Vagina (tissue), 2 donors: ENCODE data around the gene CCDC182.

Experiments
- CTCF ChIP-seq, 3 experiments: fragments of 450-650 bp in 2 of 3; fragments of 200-600 bp in 1 of 3; sonication (generic) in 1 of 3; IDR thresholded peaks; one replicate each; pipeline ENCODE4 v1.5.1; 2017 to 2019; ENCODE audit warnings: antibody characterized with exemption in 3 of 3, mild to moderate bottlenecking in 2 of 3, moderate library complexity in 2 of 3
- POLR2A ChIP-seq, 2 donors: fragments of 450-650 bp; IDR thresholded peaks; one replicate each; pipeline ENCODE4 v1.6.1; 2017; ENCODE audit warnings: antibody characterized with exemption in 2 of 2, mild to moderate bottlenecking in 2 of 2, moderate library complexity in 2 of 2
- POLR2AphosphoS5 ChIP-seq, 2 donors: sonication (generic); formaldehyde crosslinking; IDR thresholded peaks; one replicate each; pipeline ENCODE4 v1.9.0; 2017; ENCODE audit warnings: antibody characterized with exemption in 2 of 2, mild to moderate bottlenecking in 2 of 2, low read depth in 1 of 2; ENCODE audit not compliant: insufficient read depth in 1 of 2

GRCh38 chr17:57758654-57759053 lies 13.6 kb upstream of the CCDC182 start:
- no peak for TF ChIP-seq POLR2A (IDR thresholded peaks at IDR 0.05)
- no peak for TF ChIP-seq CTCF (IDR thresholded peaks at IDR 0.05)
- TF ChIP-seq POLR2AphosphoS5 (IDR thresholded peaks at IDR 0.05; ENCODE audit: insufficient read depth in 1 of 2, low read depth in 1 of 2), result no peak
